Activated CD4-positive, alpha-beta T cell treated with anti-CD3 and anti-CD28 coated beads, Interleukin-2, Interleukin-6, amounts not matched to agents 100 ng/mL and 50 ng/mL, durations not matched to agents 16 hours and 8 hours (primary cell): Measurements from ENCODE around the gene NIP7.
"Not testable (repeated sequence)": the region's sequence is repeated elsewhere in the genome, so short reads cannot be mapped to it uniquely, and the experiment has no call there.

Experiments
- DNase-seq: peaks from one replicate; pipeline ENCODE4 v3.0.0-alpha.2; 2020

Gene NIP7

GRCh38 chr16:69339289-69340094, at the start of gene NIP7, which contains the start of gene COG8:
Gene NIP7, plus strand, starts transcription at chr16:69339772. Its CDS starts 58 bp downstream, at chr16:69339830.
Gene COG8, minus strand, starts transcription at chr16:69339564. Its CDS starts 12 bp downstream, at chr16:69339552.
- DNase-seq: peak; percentile 97

GRCh38 chr16:69291657-69292056, 47.9 kb upstream of the NIP7 start:
- not testable (repeated sequence) for DNase-seq

GRCh38 chr16:69293401-69293800, 46.2 kb upstream of the NIP7 start:
- DNase-seq: peak; percentile 31

- no peak for DNase-seq
Measured at GRCh38 chr16:69294051-69294450, 45.5 kb upstream of the NIP7 start.

- DNase-seq: not testable (repeated sequence)
Measured at GRCh38 chr16:69296771-69297170, 42.8 kb upstream of the NIP7 start.

GRCh38 chr16:69298261-69298660, 41.3 kb upstream of the NIP7 start:
- DNase-seq: no peak

- DNase-seq: no peak
Measured at GRCh38 chr16:69301187-69301586, 38.4 kb upstream of the NIP7 start.

- no peak for DNase-seq
Measured at GRCh38 chr16:69301861-69302260, 37.7 kb upstream of the NIP7 start.

GRCh38 chr16:69302301-69302700, 37.3 kb upstream of the NIP7 start:
- DNase-seq: no peak

- no peak for DNase-seq
Measured at GRCh38 chr16:69306031-69306430, 33.5 kb upstream of the NIP7 start.

- no peak for DNase-seq
Measured at GRCh38 chr16:69307091-69307490, 32.5 kb upstream of the NIP7 start.

- no peak for DNase-seq
Measured at GRCh38 chr16:69307856-69308255, 31.7 kb upstream of the NIP7 start.

- DNase-seq: no peak
Measured at GRCh38 chr16:69309316-69309715, 30.3 kb upstream of the NIP7 start.

- peak; percentile 98 for DNase-seq
Measured at GRCh38 chr16:69310653-69311532, 28.7 kb upstream of the NIP7 start, which contains the start of gene VPS4A. Gene VPS4A, plus strand, starts transcription at chr16:69311350. Its CDS starts 162 bp downstream, at chr16:69311512.

GRCh38 chr16:69311533-69312387, 27.8 kb upstream of the NIP7 start:
- DNase-seq: peak; percentile 56

- no peak for DNase-seq
Measured at GRCh38 chr16:69313469-69313868, 26.1 kb upstream of the NIP7 start.

- DNase-seq: no peak
Measured at GRCh38 chr16:69314534-69314933, 25.0 kb upstream of the NIP7 start.

GRCh38 chr16:69315486-69316311, 23.9 kb upstream of the NIP7 start:
- DNase-seq: no peak

GRCh38 chr16:69316595-69317034, 23.0 kb upstream of the NIP7 start:
- DNase-seq: no peak

GRCh38 chr16:69318177-69318910, 21.2 kb upstream of the NIP7 start:
- no peak for DNase-seq

- DNase-seq: no peak
Measured at GRCh38 chr16:69318911-69319289, 20.7 kb upstream of the NIP7 start.
